Measurements from ENCODE around the gene XPO5.
"Not testable (repeated sequence)": the region's sequence is repeated elsewhere in the genome, so short reads cannot be mapped to it uniquely, and the experiment has no call there.

The XPO5 gene

GRCh38 chr6:43575772-43576551, at the start of gene XPO5, which contains the start of gene POLH:
XPO5 (minus strand) TSS chr6:43576038; CDS start chr6:43575864, 174 bp downstream.
POLH (plus strand) TSS chr6:43576185; CDS start chr6:43582320, 6,135 bp downstream.
- peak; percentile 78 for DNase-seq (ENCODE audit: low read depth)

GRCh38 chr6:43625393-43625992, 49.7 kb upstream of the XPO5 start:
- no peak for DNase-seq (ENCODE audit: low read depth)

- no peak for DNase-seq (ENCODE audit: low read depth)
Measured at GRCh38 chr6:43624786-43625288, 49.0 kb upstream of the XPO5 start.

- no peak for DNase-seq (ENCODE audit: low read depth)
Measured at GRCh38 chr6:43623880-43624785, 48.3 kb upstream of the XPO5 start.

GRCh38 chr6:43622541-43622940, 46.7 kb upstream of the XPO5 start:
- no peak for DNase-seq (ENCODE audit: low read depth)

GRCh38 chr6:43621836-43622180, 46.0 kb upstream of the XPO5 start:
- no peak for DNase-seq (ENCODE audit: low read depth)

GRCh38 chr6:43621078-43621835, 45.4 kb upstream of the XPO5 start:
- no peak for DNase-seq (ENCODE audit: low read depth)

- no peak for DNase-seq (ENCODE audit: low read depth)
Measured at GRCh38 chr6:43616725-43617472, 41.1 kb upstream of the XPO5 start.

GRCh38 chr6:43614396-43614730, 38.5 kb upstream of the XPO5 start:
- DNase-seq (ENCODE audit: low read depth), result no peak

GRCh38 chr6:43613721-43614395, 38.0 kb upstream of the XPO5 start:
- no peak for DNase-seq (ENCODE audit: low read depth)

- DNase-seq (ENCODE audit: low read depth), result no peak
Measured at GRCh38 chr6:43610431-43610830, 34.6 kb upstream of the XPO5 start.

- DNase-seq (ENCODE audit: low read depth), result no peak
Measured at GRCh38 chr6:43609402-43609801, 33.6 kb upstream of the XPO5 start.

GRCh38 chr6:43608807-43609206, 33.0 kb upstream of the XPO5 start:
- no peak for DNase-seq (ENCODE audit: low read depth)

- DNase-seq (ENCODE audit: low read depth), result peak; percentile 62
Measured at GRCh38 chr6:43608310-43608763, 32.5 kb upstream of the XPO5 start.

- DNase-seq (ENCODE audit: low read depth), result no peak
Measured at GRCh38 chr6:43606019-43606418, 30.2 kb upstream of the XPO5 start.

GRCh38 chr6:43604174-43604573, 28.3 kb upstream of the XPO5 start:
- no peak for DNase-seq (ENCODE audit: low read depth)

- DNase-seq (ENCODE audit: low read depth), result no peak
Measured at GRCh38 chr6:43600595-43600994, 24.8 kb upstream of the XPO5 start.

- DNase-seq (ENCODE audit: low read depth), result no peak
Measured at GRCh38 chr6:43593938-43594337, 18.1 kb upstream of the XPO5 start.

- not testable (repeated sequence) for DNase-seq (ENCODE audit: low read depth)
Measured at GRCh38 chr6:43589564-43589963, 13.7 kb upstream of the XPO5 start.

GRCh38 chr6:43588194-43588593, 12.4 kb upstream of the XPO5 start:
- DNase-seq (ENCODE audit: low read depth), result no peak
